K562 (cell line): ENCODE data around the gene FBRS. TPM values are rescaled to one million over a fixed set of nuclear protein-coding genes. Genes with fewer than 3 reads are reported as not detected.

Source experiments
- HNRNPUL1 ChIP-seq: fragments of 200-400 bp; formaldehyde crosslinking; IDR thresholded peaks from 2 replicates; pipeline ENCODE4 v1.6.1; 2017; ENCODE audit warnings: low read length
- JUNB ChIP-seq: fragments of 450-650 bp; formaldehyde crosslinking; conservative IDR thresholded peaks from 2 replicates; pipeline ENCODE4 v1.4.0; 2020; ENCODE audit warnings: mild to moderate bottlenecking
- KLF13 ChIP-seq: fragments of 450-650 bp; IDR thresholded peaks from 2 replicates; pipeline ENCODE4 v1.6.1; 2016; ENCODE audit warnings: missing genetic modification characterization, low read depth, mild to moderate bottlenecking, missing compliant biosample characterization, moderate library complexity, borderline replicate concordance
- MAZ ChIP-seq, 2 experiments: fragments of 450-650 bp in 1 of 2; sonication (generic) in 1 of 2; formaldehyde crosslinking; IDR thresholded peaks in 1 of 2; conservative IDR thresholded peaks in 1 of 2; 2 replicates each; pipeline versions ENCODE4 v1.4.0 to v1.5.0; 2020; ENCODE audit warnings: mild to moderate bottlenecking in 1 of 2, missing genetic modification reagents in 1 of 2
- MECOM ChIP-seq: fragments of 250-450 bp; sonication (Bioruptor Pico); IDR thresholded peaks from 2 replicates; pipeline ENCODE4 v1.8.0; 2022; ENCODE audit warnings: inconsistent platforms
- NFE2 ChIP-seq: IDR thresholded peaks from 2 replicates; pipeline ENCODE4 v1.6.1; 2014; ENCODE audit warnings: antibody characterized with exemption, low read depth
- PCBP1 ChIP-seq: fragments of 200-400 bp; formaldehyde crosslinking; IDR thresholded peaks from 2 replicates; pipeline ENCODE4 v1.6.1; 2018; ENCODE audit warnings: mild to moderate bottlenecking, low read depth, low read length; ENCODE audit not compliant: poor library complexity, severe bottlenecking
- PRPF4 ChIP-seq: fragments of 200-400 bp; formaldehyde crosslinking; IDR thresholded peaks from one replicate; pipeline ENCODE4 v1.6.1; 2017; ENCODE audit warnings: low read length, low read depth, mild to moderate bottlenecking; ENCODE audit not compliant: insufficient read depth, poor library complexity, severe bottlenecking
- RNF2 ChIP-seq: sonication (generic); IDR thresholded peaks from 2 replicates; pipeline ENCODE4 v1.6.1; 2016
- SAFB2 ChIP-seq: fragments of 200-400 bp; formaldehyde crosslinking; IDR thresholded peaks from 2 replicates; pipeline ENCODE4 v1.6.1; 2018; ENCODE audit warnings: borderline replicate concordance, low read length, low read depth, moderate library complexity; ENCODE audit not compliant: severe bottlenecking
- SMARCA5 ChIP-seq: fragments of 450-650 bp; IDR thresholded peaks from 2 replicates; pipeline ENCODE4 v1.6.1; 2016
- SREBF1 ChIP-seq: fragments of 150-350 bp; IDR thresholded peaks from 2 replicates; pipeline ENCODE4 v1.6.1; 2014; ENCODE audit warnings: antibody characterized with exemption, low read depth, low read length, borderline replicate concordance
- XRCC4 ChIP-seq: IDR thresholded peaks from one replicate; pipeline ENCODE4 v1.6.1; 2011; ENCODE audit not compliant: insufficient read depth, insufficient read length; ENCODE audit errors: extremely low read depth
- ZBTB8A ChIP-seq: fragments of 450-650 bp; IDR thresholded peaks from 2 replicates; pipeline ENCODE4 v1.6.1; 2018; ENCODE audit warnings: mild to moderate bottlenecking, moderate library complexity; ENCODE audit not compliant: partially characterized antibody
- ZNF124 ChIP-seq: sonication (generic); formaldehyde crosslinking; IDR thresholded peaks from 2 replicates; pipeline ENCODE4 v1.8.1; 2022; ENCODE audit warnings: missing genetic modification reagents
- ZNF146 ChIP-seq: IDR thresholded peaks from one replicate; pipeline ENCODE4 v1.6.1; 2018; ENCODE audit warnings: missing compliant biosample characterization; ENCODE audit not compliant: unreplicated experiment
- ZNF668 ChIP-seq: fragments of 250-450 bp; sonication (Bioruptor Pico); IDR thresholded peaks from 2 replicates; pipeline ENCODE4 v1.8.0; 2022; ENCODE audit warnings: mild to moderate bottlenecking, inconsistent platforms
- polyA plus RNA-seq, 8 experiments: library from polyadenylated mRNA; depleted of rRNA in 4 of 8; stranded (reverse) in 5 of 8; unstranded in 3 of 8; fragments of >200 nt; fragmentation: Nextera tagmentation in 2 of 8; fragmentation: Illumina TruSeq in 1 of 8; extraction: Ambion mirVana in 2 of 8; extraction: Trizol in 1 of 8; gene quantifications; 2 replicates each; pipeline versions ENCODE4 v1.2.1 to v1.2.3, GENCODE V29; 2011 to 2014; ENCODE audit warnings: inconsistent platforms in 1 of 8, missing spikeins in 1 of 8
- total RNA-seq, 7 experiments: library from RNA; depleted of rRNA in 6 of 7; stranded (reverse); fragments of >200 nt in 6 of 7; fragmentation: Illumina TruSeq in 2 of 7; extraction: Trizol in 2 of 7; gene quantifications; 2 replicates each; pipeline versions ENCODE4 v1.2.1 to v1.2.3, GENCODE V29; 2011 to 2021; ENCODE audit warnings: low replicate concordance in 1 of 7
- TF ChIP-seq, protein P1 (sequence below): sonication (generic); formaldehyde crosslinking; IDR thresholded peaks from 2 replicates; pipeline ENCODE4 v1.9.0; 2022; ENCODE audit warnings: mild to moderate bottlenecking, missing genetic modification reagents
- TF ChIP-seq, protein P2 (sequence below): fragments of 250-450 bp; sonication (Bioruptor Pico); IDR thresholded peaks from 2 replicates; pipeline ENCODE4 v1.8.0; 2022; ENCODE audit warnings: inconsistent platforms, mild to moderate bottlenecking, moderate library complexity, borderline replicate concordance
- TF ChIP-seq, protein P3 (sequence below): fragments of 250-450 bp; sonication (Bioruptor Pico); IDR thresholded peaks from 2 replicates; pipeline ENCODE4 v1.5.0; 2022; ENCODE audit warnings: mild to moderate bottlenecking
- TF ChIP-seq, protein P4 (sequence below): fragments of 250-450 bp; sonication (Bioruptor Pico); IDR thresholded peaks from 2 replicates; pipeline ENCODE4 v1.6.1; 2021; ENCODE audit warnings: mild to moderate bottlenecking
- TF ChIP-seq, protein P5 (sequence below): fragments of 450-650 bp; conservative IDR thresholded peaks from 2 replicates; pipeline ENCODE4 v1.6.1; 2016; ENCODE audit warnings: missing genetic modification characterization, low read depth, mild to moderate bottlenecking, missing compliant biosample characterization, moderate library complexity

Gene FBRS
- total and polyA plus RNA-seq, 9 of the 15 experiments (the other 6 are each of a cell fraction or from before 2014, with no cell fraction given): 0.32 to 59.5 (median 13.1) TPM

DNA sequence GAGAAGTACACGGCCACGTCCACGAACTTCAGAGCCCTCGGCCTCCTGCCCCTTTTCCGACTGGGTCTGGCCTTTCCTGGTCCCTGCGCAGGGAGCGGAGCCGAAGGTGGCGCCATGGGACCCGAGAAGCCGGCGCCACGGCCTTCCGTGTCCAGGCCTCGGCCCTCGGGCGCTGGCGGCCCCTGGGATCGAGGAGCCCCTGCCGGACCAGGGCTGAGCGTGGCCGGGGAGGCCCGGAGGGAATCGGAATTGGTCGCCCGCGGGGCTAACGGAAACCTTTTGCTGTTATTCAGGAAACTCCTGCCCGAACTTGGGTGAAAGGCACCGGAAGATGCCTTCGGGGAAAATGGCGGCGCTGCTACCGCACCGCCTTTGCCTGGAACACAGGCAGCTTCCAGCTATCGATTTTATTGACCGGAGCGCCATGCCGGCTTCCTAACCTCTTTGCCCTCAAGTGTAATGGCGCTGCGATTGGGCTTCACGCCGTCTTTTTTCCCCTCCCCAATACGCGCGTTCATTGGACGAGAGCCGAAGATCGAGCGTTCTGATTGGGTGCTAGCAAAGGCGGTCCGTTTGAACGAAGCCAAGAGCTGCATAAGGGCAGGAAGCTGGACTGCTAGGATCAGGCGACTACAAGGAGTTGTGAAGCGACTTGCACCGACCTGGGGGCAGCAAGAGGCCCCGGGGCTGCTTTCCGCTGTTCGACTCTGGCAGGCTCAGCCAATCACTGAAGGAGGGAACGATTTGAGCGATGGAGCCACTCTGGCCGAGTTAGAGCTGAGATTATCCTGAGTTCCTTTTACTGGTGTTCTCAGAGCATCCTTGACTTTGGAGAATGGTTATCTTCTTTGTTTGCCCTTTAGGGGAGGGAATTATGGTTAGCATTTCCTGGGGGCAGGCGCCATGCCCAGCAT lies 48.0 kb upstream of the FBRS start, which contains the start of gene ZNF689 (continued):
- TF ChIP-seq PRPF4: no peak
- TF ChIP-seq NFE2: no peak
- TF ChIP-seq XRCC4: no peak
- TF ChIP-seq SAFB2: no peak
- no peak for TF ChIP-seq ZBTB8A
- TF ChIP-seq, protein P1, sequence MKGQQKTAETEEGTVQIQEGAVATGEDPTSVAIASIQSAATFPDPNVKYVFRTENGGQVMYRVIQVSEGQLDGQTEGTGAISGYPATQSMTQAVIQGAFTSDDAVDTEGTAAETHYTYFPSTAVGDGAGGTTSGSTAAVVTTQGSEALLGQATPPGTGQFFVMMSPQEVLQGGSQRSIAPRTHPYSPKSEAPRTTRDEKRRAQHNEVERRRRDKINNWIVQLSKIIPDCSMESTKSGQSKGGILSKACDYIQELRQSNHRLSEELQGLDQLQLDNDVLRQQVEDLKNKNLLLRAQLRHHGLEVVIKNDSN (CRISPR knock-in tag): no peak
- TF ChIP-seq, protein P2, sequence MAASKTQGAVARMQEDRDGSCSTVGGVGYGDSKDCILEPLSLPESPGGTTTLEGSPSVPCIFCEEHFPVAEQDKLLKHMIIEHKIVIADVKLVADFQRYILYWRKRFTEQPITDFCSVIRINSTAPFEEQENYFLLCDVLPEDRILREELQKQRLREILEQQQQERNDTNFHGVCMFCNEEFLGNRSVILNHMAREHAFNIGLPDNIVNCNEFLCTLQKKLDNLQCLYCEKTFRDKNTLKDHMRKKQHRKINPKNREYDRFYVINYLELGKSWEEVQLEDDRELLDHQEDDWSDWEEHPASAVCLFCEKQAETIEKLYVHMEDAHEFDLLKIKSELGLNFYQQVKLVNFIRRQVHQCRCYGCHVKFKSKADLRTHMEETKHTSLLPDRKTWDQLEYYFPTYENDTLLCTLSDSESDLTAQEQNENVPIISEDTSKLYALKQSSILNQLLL (CRISPR knock-in tag): no peak
- TF ChIP-seq ZNF668 (CRISPR knock-in tag): no peak
- no peak for TF ChIP-seq ZNF146 (CRISPR knock-in tag)
- TF ChIP-seq, protein P3, sequence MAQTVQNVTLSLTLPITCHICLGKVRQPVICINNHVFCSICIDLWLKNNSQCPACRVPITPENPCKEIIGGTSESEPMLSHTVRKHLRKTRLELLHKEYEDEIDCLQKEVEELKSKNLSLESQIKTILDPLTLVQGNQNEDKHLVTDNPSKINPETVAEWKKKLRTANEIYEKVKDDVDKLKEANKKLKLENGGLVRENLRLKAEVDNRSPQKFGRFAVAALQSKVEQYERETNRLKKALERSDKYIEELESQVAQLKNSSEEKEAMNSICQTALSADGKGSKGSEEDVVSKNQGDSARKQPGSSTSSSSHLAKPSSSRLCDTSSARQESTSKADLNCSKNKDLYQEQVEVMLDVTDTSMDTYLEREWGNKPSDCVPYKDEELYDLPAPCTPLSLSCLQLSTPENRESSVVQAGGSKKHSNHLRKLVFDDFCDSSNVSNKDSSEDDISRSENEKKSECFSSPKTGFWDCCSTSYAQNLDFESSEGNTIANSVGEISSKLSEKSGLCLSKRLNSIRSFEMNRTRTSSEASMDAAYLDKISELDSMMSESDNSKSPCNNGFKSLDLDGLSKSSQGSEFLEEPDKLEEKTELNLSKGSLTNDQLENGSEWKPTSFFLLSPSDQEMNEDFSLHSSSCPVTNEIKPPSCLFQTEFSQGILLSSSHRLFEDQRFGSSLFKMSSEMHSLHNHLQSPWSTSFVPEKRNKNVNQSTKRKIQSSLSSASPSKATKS (CRISPR knock-in tag): no peak
- TF ChIP-seq ZNF124 (CRISPR knock-in tag): no peak
- no peak for TF ChIP-seq RNF2
- TF ChIP-seq, protein P4, sequence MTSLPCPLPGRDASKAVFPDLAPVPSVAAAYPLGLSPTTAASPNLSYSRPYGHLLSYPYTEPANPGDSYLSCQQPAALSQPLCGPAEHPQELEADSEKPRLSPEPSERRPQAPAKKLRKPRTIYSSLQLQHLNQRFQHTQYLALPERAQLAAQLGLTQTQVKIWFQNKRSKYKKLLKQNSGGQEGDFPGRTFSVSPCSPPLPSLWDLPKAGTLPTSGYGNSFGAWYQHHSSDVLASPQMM (CRISPR knock-in tag): no peak
- no peak for TF ChIP-seq PCBP1
- no peak for TF ChIP-seq HNRNPUL1
- TF ChIP-seq, protein P5, sequence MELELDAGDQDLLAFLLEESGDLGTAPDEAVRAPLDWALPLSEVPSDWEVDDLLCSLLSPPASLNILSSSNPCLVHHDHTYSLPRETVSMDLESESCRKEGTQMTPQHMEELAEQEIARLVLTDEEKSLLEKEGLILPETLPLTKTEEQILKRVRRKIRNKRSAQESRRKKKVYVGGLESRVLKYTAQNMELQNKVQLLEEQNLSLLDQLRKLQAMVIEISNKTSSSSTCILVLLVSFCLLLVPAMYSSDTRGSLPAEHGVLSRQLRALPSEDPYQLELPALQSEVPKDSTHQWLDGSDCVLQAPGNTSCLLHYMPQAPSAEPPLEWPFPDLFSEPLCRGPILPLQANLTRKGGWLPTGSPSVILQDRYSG (tag): no peak
- TF ChIP-seq JUNB (CRISPR knock-in tag): no peak
- no peak for TF ChIP-seq MECOM (CRISPR knock-in tag)
- TF ChIP-seq SREBF1: no peak
- no peak for TF ChIP-seq SMARCA5
- peak; percentile 36 to 53; a peak in 2 of 4 replicates for TF ChIP-seq MAZ (CRISPR knock-in tag; conservative IDR thresholded peaks at IDR 0.05 in 1 of 2, IDR thresholded peaks at IDR 0.05 in 1 of 2)
- 0 out of 2 replicates have a peak, but pooled peaks have one; percentile 33 for TF ChIP-seq KLF13 (tag)
